Endothelial cell of umbilical vein (primary cell): ENCODE data around the gene ERCC1. TPM values are rescaled to one million over a fixed set of nuclear protein-coding genes. Genes with fewer than 3 reads are reported as not detected.

ENCODE experiments used
- BruUV-seq: library from RNA; stranded (reverse); fragments of 400-500 nt; replicated peaks from 2 replicates; lab custom pipeline; 2021; lab: Mats Ljungman, UMichigan
- CTCF ChIA-PET: fragments of 300-600, 350-600 bp; sonication (Branson Sonifier 250); formaldehyde crosslinking; loops from one replicate; lab custom pipeline; 2021; ENCODE audit warnings: antibody characterized with exemption, inconsistent platforms; lab: Charles Lee
- POLR2A ChIA-PET: fragments of 300-600, 350-600 bp; sonication (Branson Sonifier 250); formaldehyde crosslinking; loops from one replicate; lab custom pipeline; 2021; ENCODE audit warnings: antibody characterized with exemption, inconsistent platforms; lab: Charles Lee
- DNase-seq: peaks from one replicate; pipeline ENCODE4 v3.0.0-alpha.2; 2011; ENCODE audit warnings: low read depth, low spot score
- FAIRE-seq: peaks from 2 replicates; lab custom pipeline; 2011; peaks lifted over from hg19 to GRCh38; lab: Jason Lieb, UNC
- H2AFZ ChIP-seq: 2 replicates; pipeline ENCODE4 v1.6.0; 2012; ENCODE audit warnings: low read depth, low read length, control low read depth, inconsistent platforms
- H3K27ac ChIP-seq: 2 replicates; pipeline ENCODE4 v1.5.1; 2011; ENCODE audit warnings: low read depth, mild to moderate bottlenecking, control low read depth, low read length, moderate library complexity; ENCODE audit not compliant: insufficient read depth
- H3K27me3 ChIP-seq, 2 experiments: 2 replicates each; pipeline versions ENCODE4 v1.6.0 to v1.6.1; 2011; ENCODE audit warnings: low read length in 2 of 2, mixed read lengths in 1 of 2; ENCODE audit not compliant: control insufficient read depth in 2 of 2, insufficient read depth in 2 of 2
- H3K36me3 ChIP-seq, 2 experiments: 2 replicates in 1 of 2; 3 replicates in 1 of 2; pipeline ENCODE4 v1.5.1; 2011; ENCODE audit warnings: low read length in 2 of 2, mild to moderate bottlenecking in 1 of 2, moderate library complexity in 1 of 2; ENCODE audit not compliant: control insufficient read depth in 2 of 2, insufficient read depth in 2 of 2; ENCODE audit errors: extremely low read depth in 1 of 2
- H3K4me1 ChIP-seq: 3 replicates; pipeline ENCODE4 v1.5.1; 2011; ENCODE audit warnings: mild to moderate bottlenecking, low read length; ENCODE audit not compliant: control insufficient read depth, insufficient read depth; ENCODE audit errors: extremely low read depth
- H3K4me2 ChIP-seq: 2 replicates; pipeline ENCODE4 v1.6.1; 2011; ENCODE audit warnings: low read length, control low read depth, mixed read lengths; ENCODE audit not compliant: insufficient read depth
- H3K4me3 ChIP-seq, 3 experiments: fragments of 200-600 bp in 1 of 3; sonication (generic), shearing (Covaris generic) in 1 of 3; replicated peaks in 1 of 3; 2 replicates each; pipeline ENCODE4 v1.5.1; 2011 to 2016; ENCODE audit warnings: control low read depth in 3 of 3, low read length in 3 of 3, mild to moderate bottlenecking in 2 of 3, inconsistent platforms in 1 of 3, low read depth in 1 of 3, moderate library complexity in 1 of 3; ENCODE audit not compliant: insufficient read depth in 1 of 3
- H3K79me2 ChIP-seq: 2 replicates; pipeline ENCODE4 v1.6.0; 2012; ENCODE audit warnings: low read length, inconsistent platforms; ENCODE audit not compliant: control insufficient read depth, insufficient read depth
- H3K9ac ChIP-seq: replicated peaks from 2 replicates; pipeline ENCODE3; 2011; ENCODE audit warnings: low read length, control low read depth; ENCODE audit not compliant: insufficient read depth; ENCODE audit errors: extremely low read depth
- H3K9me1 ChIP-seq: replicated peaks from 3 replicates; pipeline ENCODE4 v1.6.0; 2011; ENCODE audit warnings: mild to moderate bottlenecking, low read length; ENCODE audit not compliant: control insufficient read depth, insufficient read depth; ENCODE audit errors: extremely low read depth
- H3K9me3 ChIP-seq: replicated peaks from 2 replicates; pipeline ENCODE4 v1.5.1; 2012; ENCODE audit warnings: low read length, inconsistent platforms; ENCODE audit not compliant: control insufficient read depth, insufficient read depth
- H4K20me1 ChIP-seq: replicated peaks from 2 replicates; pipeline ENCODE3; 2011; ENCODE audit warnings: mild to moderate bottlenecking, low read length; ENCODE audit not compliant: control insufficient read depth, insufficient read depth; ENCODE audit errors: extremely low read depth
- CTCF ChIP-seq, 2 donors: IDR thresholded peaks; 1 replicate in 1 of 2; 2 replicates in 1 of 2; pipeline ENCODE4 v1.5.1; 2011; ENCODE audit warnings: low read length in 2 of 2, mild to moderate bottlenecking in 2 of 2, moderate library complexity in 2 of 2, control low read depth in 1 of 2, inconsistent platforms in 1 of 2, low read depth in 1 of 2; ENCODE audit not compliant: insufficient read depth in 1 of 2; ENCODE audit errors: extremely low read depth in 1 of 2
- EZH2 ChIP-seq: IDR thresholded peaks from 2 replicates; pipeline ENCODE4 v1.6.1; 2012; ENCODE audit warnings: borderline replicate concordance, low read depth, mild to moderate bottlenecking, moderate library complexity, low read length, inconsistent platforms; ENCODE audit not compliant: severe bottlenecking
- FOS ChIP-seq: IDR thresholded peaks from 2 replicates; pipeline ENCODE4 v1.6.1; 2011; ENCODE audit warnings: mild to moderate bottlenecking, low read length, moderate library complexity, borderline replicate concordance; ENCODE audit not compliant: insufficient read depth
- GATA2 ChIP-seq: IDR thresholded peaks from 2 replicates; pipeline ENCODE4 v1.7.0; 2011; ENCODE audit warnings: low read depth, mild to moderate bottlenecking, moderate library complexity, mixed read lengths, low read length; ENCODE audit not compliant: insufficient read length, insufficient read depth
- JUN ChIP-seq: IDR thresholded peaks from 2 replicates; pipeline ENCODE4 v1.6.1; 2011; ENCODE audit warnings: borderline replicate concordance, low read depth; ENCODE audit not compliant: insufficient read length, insufficient read depth
- MYC ChIP-seq: IDR thresholded peaks from one replicate; pipeline ENCODE4 v1.6.1; 2011; ENCODE audit warnings: mild to moderate bottlenecking, low read depth, low read length
- POLR2A ChIP-seq: IDR thresholded peaks from 2 replicates; pipeline ENCODE4 v1.6.1; 2012; ENCODE audit warnings: low read depth, mild to moderate bottlenecking, control low read depth, low read length
- POLR2AphosphoS5 ChIP-seq: IDR thresholded peaks from 2 replicates; pipeline ENCODE4 v1.6.1; 2012; ENCODE audit warnings: low read depth, mild to moderate bottlenecking, control low read depth, low read length, moderate library complexity; ENCODE audit not compliant: insufficient read depth
- dilution Hi-C: fragments of 300-500 bp; cut with MboI; formaldehyde crosslinking; loops from one replicate; pipeline ENCODE4 v1.15.0; 2019; ENCODE audit warnings: low sequenced_read_pairs; ENCODE audit not compliant: extremely low pct_ligation_motif_present
- intact Hi-C: fragments of 100-400 bp; cut with micrococcal nuclease; formaldehyde crosslinking; loops from one replicate; pipeline ENCODE4 v1.10.0; 2022
- polyA plus RNA-seq, 4 experiments: library from polyadenylated mRNA; depleted of rRNA in 3 of 4; stranded (reverse) in 3 of 4; unstranded in 1 of 4; fragments of >200 nt; gene quantifications; 2 replicates each; pipeline versions ENCODE4 v1.2.1 to v1.2.3, GENCODE V29; 2011 to 2012; ENCODE audit warnings: missing spikeins in 1 of 4
- total RNA-seq: library from RNA; stranded (reverse); gene quantifications from 2 replicates; pipeline ENCODE4 v1.2.3, GENCODE V29; 2021
- TF ChIP-seq, protein P1 (sequence below): IDR thresholded peaks from 2 replicates; pipeline ENCODE4 v1.6.1; 2011; ENCODE audit not compliant: insufficient read depth, insufficient read length

The ERCC1 gene
- total and polyA plus RNA-seq, 2 donors (not counting 3 experiments of a cell fraction or from before 2014, with no cell fraction given) = 81.8 to 126 TPM

DNA sequence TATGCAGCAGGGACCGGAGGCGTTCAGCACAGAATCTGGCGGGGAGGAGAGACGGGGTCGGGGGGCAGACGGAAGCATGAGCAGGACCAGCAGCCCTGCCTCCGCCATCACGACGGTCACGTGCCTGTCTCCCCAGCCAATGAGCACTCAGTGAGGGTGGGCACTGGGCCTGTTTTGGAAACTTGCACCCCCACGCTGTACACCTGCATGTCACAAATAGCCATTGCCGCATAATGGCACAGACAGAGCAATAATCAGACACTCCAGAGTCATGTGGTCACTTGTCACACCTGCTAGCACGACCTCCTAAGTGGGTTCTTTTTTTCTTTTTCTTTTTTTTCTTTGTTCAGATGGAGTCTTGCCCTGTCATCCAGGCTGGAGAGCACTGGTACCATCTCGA, 62.1 kb downstream of the ERCC1 start:
- peaks cover 0 to 27% of the 10 kb centered on the region in 2 experiments for H3K36me3 ChIP-seq
- H3K27ac ChIP-seq = no peak overlapping the region
- ChIA-PET CTCF (no interaction called here), POLR2A (no interaction called here)
- no peaks in the 10 kb centered on the region for H4K20me1 ChIP-seq
- no peaks in the 10 kb centered on the region for H3K9me1 ChIP-seq
- FAIRE-seq (no peak), DNase-seq (no peak)
- H3K4me3 ChIP-seq = no peak overlapping the region
- dilution Hi-C loops = no loop called here
- no peaks in the 10 kb centered on the region for H3K27me3 ChIP-seq
- intact Hi-C loops = no loop called here
- no peaks in the 10 kb centered on the region for H3K4me1 ChIP-seq
- no peaks in the 10 kb centered on the region for H3K79me2 ChIP-seq
- H3K9ac ChIP-seq = no peak overlapping the region
- no peak overlapping the region for H3K4me2 ChIP-seq
- no peak overlapping the region for H2AFZ ChIP-seq
- no peak for TF ChIP-seq CTCF (IDR thresholded peaks at IDR 0.05; ENCODE audit: extremely low read depth in 1 of 2, insufficient read depth in 1 of 2, low read depth in 1 of 2, low read length in 2 of 2)
- no peak for TF ChIP-seq MYC
- no peak for TF ChIP-seq EZH2
- no peak for TF ChIP-seq FOS
- no peak for TF ChIP-seq POLR2A
- TF ChIP-seq JUN = no peak
- no peaks in the 10 kb centered on the region for H3K9me3 ChIP-seq
- no TSS peak for BruUV-seq

DNA sequence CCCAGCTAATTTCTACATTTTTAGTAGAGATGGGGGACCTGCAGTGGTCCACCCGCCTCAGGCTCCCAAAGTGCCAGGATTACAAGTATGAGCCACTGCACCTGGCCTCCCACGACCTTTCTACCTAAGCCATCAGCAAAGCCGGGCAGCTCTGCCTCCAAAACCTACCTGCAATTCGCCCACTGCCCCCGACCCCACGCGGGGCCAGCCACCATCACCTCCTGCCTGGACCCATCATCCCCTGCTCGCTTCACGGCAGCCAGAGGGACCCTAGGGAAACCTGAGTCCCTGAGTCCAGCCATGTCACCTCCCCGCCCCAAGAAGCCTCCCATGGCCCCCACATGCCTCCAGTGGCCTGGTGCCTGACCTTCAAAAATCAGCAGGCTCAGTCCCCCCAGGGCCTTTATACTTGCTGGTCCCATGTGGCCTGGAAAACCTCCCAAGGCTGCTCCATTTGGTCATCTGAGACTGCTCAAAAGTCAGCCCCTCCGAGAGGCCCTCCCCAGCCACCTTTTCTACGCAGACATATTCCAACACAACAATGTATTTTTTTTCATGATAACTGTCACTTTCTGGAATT, 65.4 kb downstream of the ERCC1 start:
- no peak overlapping the region for H3K9ac ChIP-seq
- H3K79me2 ChIP-seq = no peaks in the 10 kb centered on the region
- POLR2A ChIA-PET = no interaction called here
- intact Hi-C loops = no loop called here
- no peak for DNase-seq
- H3K4me1 ChIP-seq = no peaks in the 10 kb centered on the region
- FAIRE-seq = no peak
- H3K36me3 ChIP-seq = peaks cover 5 to 40% of the 10 kb centered on the region in 2 experiments
- H3K9me1 ChIP-seq = no peaks in the 10 kb centered on the region
- TF ChIP-seq FOS (no peak), EZH2 (no peak), GATA2 (no peak), JUN (no peak), MYC (no peak), POLR2AphosphoS5 (no peak), CTCF (IDR thresholded peaks at IDR 0.05; ENCODE audit: extremely low read depth in 1 of 2, insufficient read depth in 1 of 2, low read depth in 1 of 2, low read length in 2 of 2) (no peak), POLR2A (no peak)
- TF ChIP-seq, protein P1, sequence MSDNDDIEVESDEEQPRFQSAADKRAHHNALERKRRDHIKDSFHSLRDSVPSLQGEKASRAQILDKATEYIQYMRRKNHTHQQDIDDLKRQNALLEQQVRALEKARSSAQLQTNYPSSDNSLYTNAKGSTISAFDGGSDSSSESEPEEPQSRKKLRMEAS = no peak
- CTCF ChIA-PET = no interaction called here
- no peaks in the 10 kb centered on the region for H3K9me3 ChIP-seq
- no peak overlapping the region for H3K27ac ChIP-seq
- H3K4me3 ChIP-seq = no peak overlapping the region
- dilution Hi-C loops = no loop called here
- H3K4me2 ChIP-seq = no peak overlapping the region
- BruUV-seq = no TSS peak
- H2AFZ ChIP-seq = no peak overlapping the region
- no peaks in the 10 kb centered on the region for H4K20me1 ChIP-seq
- H3K27me3 ChIP-seq = no peaks in the 10 kb centered on the region
